Ureter (tissue), 1 donor: Measurements from ENCODE around the gene VTI1A. TPM values are rescaled to one million over a fixed set of nuclear protein-coding genes. Genes with fewer than 3 reads are reported as not detected.

ENCODE experiments used
- DNase-seq: peaks from one replicate; pipeline ENCODE4 v3.0.0-alpha.2; 2020; ENCODE audit warnings: low spot score
- total RNA-seq: library from RNA; stranded (reverse); gene quantifications from one replicate; pipeline ENCODE4 v1.2.4, GENCODE V29; 2023
- donor health status: DM: yes; HTN: yes; CAD: no.

Gene VTI1A
- total RNA-seq, 1 donor from 2014 or later = 50.4 TPM

GRCh38 chr10:112637901-112638300, 190.9 kb downstream of the VTI1A start:
- DNase-seq = no peak

GRCh38 chr10:112639298-112639697, 192.3 kb downstream of the VTI1A start:
- no peak for DNase-seq

GRCh38 chr10:112640638-112641037, 193.6 kb downstream of the VTI1A start:
- DNase-seq = no peak

- DNase-seq = no peak
These were observed 196.7 kb downstream of the VTI1A start for GRCh38 chr10:112643600-112644264.

- DNase-seq = no peak
These were observed 197.2 kb downstream of the VTI1A start for GRCh38 chr10:112644265-112644645.

- DNase-seq = no peak
These were observed 202.2 kb downstream of the VTI1A start for GRCh38 chr10:112649006-112649821.

GRCh38 chr10:112649822-112650152, 202.8 kb downstream of the VTI1A start:
- no peak for DNase-seq

- DNase-seq = no peak
These were observed 203.6 kb downstream of the VTI1A start for GRCh38 chr10:112650588-112651030.

- DNase-seq = no peak
These were observed 206.2 kb downstream of the VTI1A start for GRCh38 chr10:112653215-112653614.

- no peak for DNase-seq
These were observed 206.8 kb downstream of the VTI1A start for GRCh38 chr10:112653851-112654250.

GRCh38 chr10:112654794-112655193, 207.8 kb downstream of the VTI1A start:
- DNase-seq = no peak

GRCh38 chr10:112655722-112656121, 208.7 kb downstream of the VTI1A start:
- no peak for DNase-seq

GRCh38 chr10:112658465-112658864, 211.4 kb downstream of the VTI1A start:
- DNase-seq = no peak

- no peak for DNase-seq
These were observed 212.1 kb downstream of the VTI1A start for GRCh38 chr10:112658900-112659638.

GRCh38 chr10:112663234-112664125, 216.5 kb downstream of the VTI1A start:
- no peak for DNase-seq

- DNase-seq = no peak
These were observed 219.1 kb downstream of the VTI1A start for GRCh38 chr10:112666094-112666493.

- DNase-seq = no peak
These were observed 223.0 kb downstream of the VTI1A start for GRCh38 chr10:112669989-112670388.

GRCh38 chr10:112671743-112672142, 224.7 kb downstream of the VTI1A start:
- DNase-seq = no peak

GRCh38 chr10:112672706-112673105, 225.7 kb downstream of the VTI1A start:
- no peak for DNase-seq

- DNase-seq = no peak
These were observed 228.6 kb downstream of the VTI1A start for GRCh38 chr10:112675560-112676083.

- DNase-seq = no peak
These were observed 230.7 kb downstream of the VTI1A start for GRCh38 chr10:112677689-112678088.
